T-helper 1 cell treated with Interleukin-12 subunit alpha and Interleukin-12 subunit beta and Interleukin-4 antibody, amounts not matched to agents 30 μg/mL and 1 μg/mL, for 36 hours (primary cell): ENCODE data around the gene SMC1A.
"Not testable (repeated sequence)": the region's sequence is repeated elsewhere in the genome, so short reads cannot be mapped to it uniquely, and the experiment has no call there.

Experiments
- H3K27ac Mint-ChIP-seq: one replicate; pipeline ENCODE4 v1.8.0; 2021; ENCODE audit warnings: mild to moderate bottlenecking, mixed read lengths
- H3K27me3 Mint-ChIP-seq: one replicate; pipeline ENCODE4 v1.8.0; 2021; ENCODE audit warnings: low read depth, mixed read lengths
- H3K36me3 Mint-ChIP-seq: one replicate; pipeline ENCODE4 v1.8.0; 2021; ENCODE audit warnings: low read depth, mixed read lengths
- H3K4me1 Mint-ChIP-seq: one replicate; pipeline ENCODE4 v1.8.0; 2021; ENCODE audit warnings: low read depth, mixed read lengths
- H3K4me3 Mint-ChIP-seq: one replicate; pipeline ENCODE4 v1.8.0; 2021; ENCODE audit warnings: mild to moderate bottlenecking, moderate library complexity, mixed read lengths
- H3K9me3 Mint-ChIP-seq: one replicate; pipeline ENCODE4 v1.8.0; 2021; ENCODE audit warnings: mixed read lengths

Gene SMC1A

DNA sequence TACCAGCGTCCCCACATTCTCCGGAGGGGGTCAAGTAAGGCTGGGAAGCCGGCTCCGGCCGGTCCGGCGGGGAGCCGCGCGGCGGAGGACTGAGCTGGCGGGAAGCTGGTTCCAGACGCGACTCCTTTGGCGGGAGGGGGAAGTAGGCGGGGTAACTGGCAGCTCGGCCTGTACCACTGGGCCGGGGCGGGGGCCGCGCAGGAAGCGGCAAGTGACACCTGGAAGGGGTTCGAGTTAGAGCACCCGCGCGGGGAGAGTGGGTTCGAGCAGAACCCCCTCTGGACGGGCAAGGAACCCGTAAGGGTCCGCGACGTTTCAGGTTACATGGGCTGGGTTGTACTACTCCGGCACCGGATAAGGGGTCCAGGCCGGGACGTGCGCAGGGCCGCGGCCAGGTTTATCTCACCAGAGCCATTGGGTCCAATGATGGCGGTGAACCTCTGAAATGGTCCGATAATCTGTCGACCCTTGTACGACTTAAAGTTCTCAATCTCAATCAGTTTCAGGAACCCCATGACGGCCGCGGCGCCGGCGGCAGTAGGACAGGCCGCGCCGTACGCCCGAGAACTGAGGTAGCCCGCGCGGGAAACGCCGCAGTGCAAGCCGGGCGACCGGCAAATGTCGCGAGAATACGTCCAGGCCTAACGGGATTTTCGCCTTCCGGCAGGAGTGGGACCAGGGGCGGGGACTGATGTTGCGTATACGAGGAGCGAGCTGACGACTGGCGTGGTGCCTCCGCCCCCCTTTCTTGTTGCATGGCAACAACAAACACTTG is at the start of gene SMC1A:
Gene SMC1A, minus strand, starts transcription at position 569 of the 775 bp plus-strand sequence. Its CDS starts 54 bp downstream, at position 515.
- H3K4me1 Mint-ChIP-seq, result peaks cover 28% of the 10 kb centered on the region
- H3K36me3 Mint-ChIP-seq, result peaks cover 2% of the 10 kb centered on the region
- no peaks in the 10 kb centered on the region for H3K27me3 Mint-ChIP-seq
- H3K4me3 Mint-ChIP-seq, result peak within 1 kb of the TSS; percentile 95
- H3K9me3 Mint-ChIP-seq, result no peaks in the 10 kb centered on the region
- H3K27ac Mint-ChIP-seq, result peak within 1 kb of the TSS; percentile 98

DNA sequence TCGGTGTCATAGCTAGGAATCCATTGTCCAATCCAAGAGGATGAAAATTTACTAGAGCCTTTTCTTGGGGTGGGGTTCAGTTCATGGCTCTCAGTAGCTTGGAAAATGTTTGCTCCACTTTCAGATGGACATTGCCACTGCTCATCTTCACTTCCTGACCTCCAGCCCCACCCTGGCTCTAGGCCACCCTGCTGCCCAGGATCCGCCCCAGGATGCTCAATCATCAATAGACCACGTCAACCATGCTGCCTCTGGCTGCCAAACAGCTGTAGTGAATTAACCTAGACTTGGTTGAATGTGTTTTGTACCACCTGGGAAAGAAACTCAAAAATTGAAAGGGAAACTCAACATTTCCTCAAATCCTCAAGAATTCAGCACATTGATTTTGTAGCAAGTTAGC is 48.9 kb upstream of the SMC1A start:
- H3K27ac Mint-ChIP-seq, result no peak overlapping the region

DNA sequence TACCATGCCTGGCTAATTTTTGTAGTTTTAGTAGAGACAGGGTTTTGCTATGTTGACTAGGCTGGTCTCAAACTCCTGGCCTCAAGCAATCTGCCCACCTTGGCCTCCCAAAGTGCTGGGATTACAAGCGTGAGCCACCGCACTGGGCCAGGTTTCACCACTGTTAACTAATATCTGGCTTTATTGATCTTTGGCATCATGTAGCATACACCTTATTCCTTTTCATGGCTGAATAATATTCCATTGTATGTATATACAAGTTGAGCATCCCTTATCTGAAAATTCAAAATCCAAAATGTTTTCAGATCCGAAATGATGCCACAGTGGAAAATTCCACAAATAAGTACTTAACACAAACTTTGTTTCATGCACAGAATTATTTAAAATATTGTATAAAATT is 46.2 kb upstream of the SMC1A start:
- H3K36me3 Mint-ChIP-seq, H3K27ac Mint-ChIP-seq, H3K27me3 Mint-ChIP-seq, H3K4me1 Mint-ChIP-seq, H3K9me3 Mint-ChIP-seq, H3K4me3 Mint-ChIP-seq: not testable (repeated sequence)

More for the DNA sequence above, 48.9 kb upstream of the SMC1A start:
- no peaks in the 10 kb centered on the region for H3K36me3 Mint-ChIP-seq
- H3K4me3 Mint-ChIP-seq, result no peak overlapping the region
- H3K27me3 Mint-ChIP-seq, result peaks cover 13% of the 10 kb centered on the region
- H3K4me1 Mint-ChIP-seq, result no peaks in the 10 kb centered on the region
- H3K9me3 Mint-ChIP-seq, result no peaks in the 10 kb centered on the region

DNA sequence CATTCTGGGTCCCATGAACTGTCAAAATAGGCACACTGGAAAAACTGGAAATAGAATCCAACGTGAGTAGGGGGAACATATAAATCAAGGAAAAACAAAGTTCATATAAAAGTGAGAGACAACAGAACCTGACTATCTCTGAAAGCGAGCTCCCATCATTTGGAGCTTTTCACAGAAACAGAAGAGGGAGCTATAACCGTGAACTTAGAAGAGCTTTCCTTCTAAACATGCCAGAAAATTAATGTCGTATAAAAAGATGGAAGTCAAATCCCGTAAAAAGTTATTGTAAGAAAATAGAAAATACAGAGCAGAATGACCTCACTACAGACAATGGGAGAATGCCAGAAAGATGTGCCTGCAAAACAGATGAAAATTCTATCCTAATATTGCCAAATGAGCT is 35.6 kb upstream of the SMC1A start:
- no peak overlapping the region for H3K4me3 Mint-ChIP-seq

DNA sequence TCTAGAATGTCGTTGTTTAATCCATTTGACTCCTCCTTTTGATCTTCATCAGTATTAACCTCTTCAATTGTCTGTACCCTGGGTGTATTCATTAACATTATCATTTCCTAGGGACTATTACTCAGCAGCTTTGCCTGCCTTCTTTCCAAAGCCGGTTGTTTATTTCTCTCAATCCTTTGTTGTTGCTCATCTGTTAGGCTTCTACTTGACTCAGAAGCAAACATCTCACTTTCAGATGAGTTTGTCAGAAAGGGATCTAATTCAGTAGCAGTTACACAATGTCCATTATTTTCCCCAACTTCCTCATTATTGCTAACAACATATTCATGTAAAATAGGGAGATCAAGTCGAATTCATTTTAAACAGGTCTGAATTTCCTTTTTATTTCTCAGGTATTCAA is 33.8 kb upstream of the SMC1A start:
- H3K27ac Mint-ChIP-seq, result no peak overlapping the region
- no peaks in the 10 kb centered on the region for H3K4me1 Mint-ChIP-seq
- H3K27me3 Mint-ChIP-seq, result peaks cover 9% of the 10 kb centered on the region

More for the DNA sequence above, 35.6 kb upstream of the SMC1A start:
- Mint-ChIP-seq H3K9me3 (no peaks in the 10 kb centered on the region), H3K27ac (no peak overlapping the region), H3K4me1 (no peaks in the 10 kb centered on the region), H3K36me3 (no peaks in the 10 kb centered on the region), H3K27me3 (peaks cover 9% of the 10 kb centered on the region)

DNA sequence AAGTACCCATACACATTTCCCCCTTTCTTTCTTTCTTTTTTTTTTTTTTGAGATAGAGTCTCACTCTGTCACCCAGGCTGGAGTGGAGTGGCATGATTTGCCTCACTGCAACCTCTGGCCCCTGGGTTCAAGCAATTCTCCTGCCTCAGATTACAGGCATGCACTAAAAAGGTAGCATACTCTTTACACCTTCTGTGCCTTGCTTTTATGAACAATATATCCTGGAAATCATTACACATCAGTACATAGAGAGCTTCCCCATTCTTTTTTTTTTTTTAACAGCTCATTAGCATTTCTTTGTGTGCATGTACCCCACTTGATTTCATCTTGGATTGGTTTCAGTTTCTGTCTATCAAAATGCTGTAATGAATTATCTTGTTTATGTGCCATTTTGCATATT is 30.4 kb upstream of the SMC1A start:
- Mint-ChIP-seq H3K27me3 (peaks cover 9% of the 10 kb centered on the region), H3K4me3 (no peak overlapping the region), H3K27ac (no peak overlapping the region), H3K9me3 (no peaks in the 10 kb centered on the region), H3K36me3 (no peaks in the 10 kb centered on the region), H3K4me1 (no peaks in the 10 kb centered on the region)

More for the DNA sequence above, 33.8 kb upstream of the SMC1A start:
- Mint-ChIP-seq H3K36me3 (no peaks in the 10 kb centered on the region), H3K9me3 (no peaks in the 10 kb centered on the region), H3K4me3 (no peak overlapping the region)

DNA sequence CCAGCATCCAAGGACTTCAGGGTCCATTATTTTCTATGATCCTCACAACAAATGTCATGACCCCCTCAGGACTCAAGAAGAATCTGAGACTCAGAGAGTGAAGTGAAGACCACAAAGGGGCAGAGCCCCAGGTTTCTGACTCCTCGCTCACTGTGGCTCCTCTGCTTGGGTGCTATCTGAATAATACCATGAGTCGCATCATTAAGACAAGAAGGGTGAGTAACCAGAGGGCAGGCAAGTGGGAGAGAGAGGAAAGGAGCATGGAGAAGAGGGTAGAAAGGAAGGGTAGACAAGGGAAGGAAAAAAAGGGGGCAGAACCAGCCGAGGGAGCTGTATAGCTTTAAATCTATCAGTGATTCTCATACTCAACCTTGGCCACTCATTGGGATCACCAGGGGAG is 27.2 kb upstream of the SMC1A start:
- no peak overlapping the region for H3K27ac Mint-ChIP-seq
- no peaks in the 10 kb centered on the region for H3K36me3 Mint-ChIP-seq
- no peaks in the 10 kb centered on the region for H3K4me1 Mint-ChIP-seq
- H3K27me3 Mint-ChIP-seq, result no peaks in the 10 kb centered on the region
- no peak overlapping the region for H3K4me3 Mint-ChIP-seq
- H3K9me3 Mint-ChIP-seq, result no peaks in the 10 kb centered on the region

DNA sequence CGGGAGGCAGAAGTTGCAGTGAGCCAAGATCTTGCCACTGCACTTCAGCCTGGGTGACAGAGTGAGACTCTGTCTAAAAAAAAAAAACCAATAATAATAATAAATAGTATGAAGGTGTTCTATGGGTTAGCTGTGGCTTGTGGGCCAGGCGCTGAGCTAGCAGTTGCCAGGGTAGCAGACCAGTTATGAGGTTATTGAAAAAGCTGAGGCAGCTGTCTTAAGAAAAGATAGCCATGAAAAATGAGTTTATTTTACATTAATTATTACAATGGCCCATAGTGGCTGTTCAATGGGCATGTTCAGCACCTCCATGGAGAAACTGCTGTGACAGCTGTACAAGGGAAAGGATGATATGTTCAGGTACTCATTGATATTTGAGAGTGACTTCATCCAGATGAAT is 25.0 kb upstream of the SMC1A start:
- no peak overlapping the region for H3K4me3 Mint-ChIP-seq
- no peaks in the 10 kb centered on the region for H3K9me3 Mint-ChIP-seq
- H3K27me3 Mint-ChIP-seq, result no peaks in the 10 kb centered on the region
- no peak overlapping the region for H3K27ac Mint-ChIP-seq
- no peaks in the 10 kb centered on the region for H3K36me3 Mint-ChIP-seq
- H3K4me1 Mint-ChIP-seq, result no peaks in the 10 kb centered on the region

DNA sequence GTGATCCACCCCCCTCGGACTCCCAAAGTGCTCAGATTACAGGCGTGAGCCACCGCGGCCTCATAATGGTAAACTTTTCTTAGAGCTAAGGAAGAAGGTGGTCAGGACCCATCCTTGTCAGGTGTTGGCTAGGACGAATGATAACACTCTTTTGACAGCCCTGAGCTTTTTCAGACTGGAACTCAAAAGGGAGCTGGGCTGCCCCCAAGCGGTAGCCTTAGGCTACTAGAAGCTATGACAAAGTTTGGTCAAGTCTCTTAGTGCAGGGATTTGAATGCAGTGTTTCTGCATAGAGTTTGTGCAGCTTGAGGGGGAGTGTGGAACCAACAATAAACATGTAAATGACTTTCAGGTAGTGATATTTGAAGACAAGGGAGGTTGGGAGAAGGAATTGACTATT is 23.5 kb upstream of the SMC1A start:
- no peaks in the 10 kb centered on the region for H3K36me3 Mint-ChIP-seq
- no peak overlapping the region for H3K4me3 Mint-ChIP-seq
- H3K27me3 Mint-ChIP-seq, result no peaks in the 10 kb centered on the region
- H3K4me1 Mint-ChIP-seq, result peaks cover 7% of the 10 kb centered on the region
- H3K9me3 Mint-ChIP-seq, result no peaks in the 10 kb centered on the region
- H3K27ac Mint-ChIP-seq, result no peak overlapping the region

DNA sequence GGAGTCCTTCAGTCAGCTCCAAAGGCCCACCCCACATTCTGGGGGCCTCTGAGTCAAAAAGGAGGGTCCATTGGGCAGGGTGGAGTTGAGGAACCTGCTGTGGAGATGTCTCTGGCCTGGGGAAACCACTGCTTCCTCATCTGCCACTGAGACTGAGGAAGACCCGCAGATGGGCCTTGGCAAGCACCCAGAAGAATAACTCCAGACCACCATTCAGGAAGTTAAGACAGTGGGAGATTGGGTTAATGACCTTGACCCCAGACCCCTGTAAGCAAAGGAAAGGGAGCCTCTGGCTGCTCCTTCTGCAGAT is 19.8 kb upstream of the SMC1A start:
- Mint-ChIP-seq H3K4me3 (no peak overlapping the region), H3K9me3 (no peaks in the 10 kb centered on the region), H3K4me1 (peaks cover 17% of the 10 kb centered on the region), H3K27ac (no peak overlapping the region), H3K27me3 (no peaks in the 10 kb centered on the region), H3K36me3 (peaks cover 1% of the 10 kb centered on the region)

DNA sequence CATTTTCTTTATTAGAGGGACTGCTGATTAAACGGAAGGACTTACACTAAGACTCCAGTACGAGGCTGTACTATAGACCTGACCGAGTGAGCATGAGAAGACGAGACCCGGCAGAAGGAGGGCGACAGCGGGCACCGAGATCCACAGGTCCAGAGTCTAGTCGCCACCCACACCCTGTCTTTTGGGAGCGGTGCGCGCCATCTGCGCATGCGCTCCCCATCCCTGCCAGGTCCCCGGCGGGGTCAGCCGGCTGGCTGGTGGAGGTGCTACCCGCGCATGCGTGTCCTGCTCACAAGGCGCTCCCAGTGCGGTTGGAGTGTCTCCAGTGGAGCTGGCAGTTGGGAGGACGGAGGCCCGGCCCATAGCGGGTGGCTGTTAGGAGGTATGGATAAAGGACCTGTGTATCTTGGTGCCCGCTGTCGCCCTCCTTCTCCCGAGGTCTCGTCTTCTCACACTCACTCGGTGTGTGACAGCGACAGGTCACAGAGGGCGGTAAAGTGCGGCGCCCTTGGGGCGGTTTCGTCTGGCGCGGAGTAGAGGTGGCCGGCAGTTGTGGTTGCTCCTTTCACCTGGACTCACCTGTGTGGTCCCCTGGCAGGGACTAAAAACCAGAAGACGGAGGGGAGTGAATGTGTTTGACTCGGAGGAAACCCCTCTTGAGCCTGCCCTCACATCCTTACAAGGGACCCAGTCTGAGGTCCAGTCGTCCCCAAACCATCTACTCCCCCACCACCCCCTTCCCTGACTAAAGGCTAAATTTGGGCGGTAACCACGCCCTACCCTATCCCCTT is 19.3 kb upstream of the SMC1A start:
- Mint-ChIP-seq H3K4me1 (peaks cover 17% of the 10 kb centered on the region), H3K4me3 (peak overlapping the region; percentile 82), H3K36me3 (peaks cover 1% of the 10 kb centered on the region), H3K27ac (peak overlapping the region; percentile 80), H3K9me3 (no peaks in the 10 kb centered on the region), H3K27me3 (no peaks in the 10 kb centered on the region)

DNA sequence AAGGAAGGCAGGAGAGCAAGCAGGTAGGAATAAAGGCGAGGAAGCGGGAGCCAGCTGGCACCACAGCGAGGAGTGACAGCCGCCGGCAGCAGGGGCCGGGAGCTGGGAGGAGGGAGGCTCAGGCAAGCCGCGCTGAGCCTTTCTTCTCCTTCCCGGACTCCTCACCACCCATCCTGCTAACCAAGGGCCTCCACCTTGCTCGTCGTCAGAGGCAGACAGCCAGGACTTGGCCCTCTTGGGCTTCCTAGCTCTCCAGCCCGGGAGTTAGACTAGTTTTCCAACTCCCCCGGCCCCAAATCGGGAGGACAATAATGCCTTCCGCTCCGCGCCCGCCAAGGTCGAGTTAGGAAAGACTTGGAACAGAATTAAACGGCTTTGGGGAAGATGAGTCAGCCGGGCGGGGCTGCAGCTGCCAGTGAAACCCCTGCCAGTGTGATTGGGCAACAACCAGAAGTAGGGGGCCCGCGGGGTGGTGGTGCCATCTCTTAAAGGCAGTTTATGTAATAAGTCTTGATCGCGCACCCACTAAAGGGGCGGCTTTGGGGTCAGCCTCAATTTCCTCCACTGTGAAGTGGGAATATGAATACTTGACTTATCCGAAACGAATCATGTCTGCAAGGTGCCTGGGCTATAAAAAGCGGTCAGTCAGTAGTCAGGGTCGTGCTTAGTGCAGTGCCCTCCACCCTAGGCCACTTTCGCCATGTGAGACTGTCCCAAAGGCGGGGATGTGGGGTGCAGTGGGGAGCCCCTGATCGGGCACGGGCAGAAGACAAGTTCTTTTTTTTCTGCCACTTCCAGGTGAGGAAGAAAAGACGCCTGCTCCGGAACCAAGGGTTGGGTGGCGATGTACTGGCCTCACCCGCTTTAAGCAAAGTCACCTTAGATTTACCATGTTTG is 18.4 kb upstream of the SMC1A start:
- Mint-ChIP-seq H3K27me3 (no peaks in the 10 kb centered on the region), H3K4me1 (peaks cover 19% of the 10 kb centered on the region)

DNA sequence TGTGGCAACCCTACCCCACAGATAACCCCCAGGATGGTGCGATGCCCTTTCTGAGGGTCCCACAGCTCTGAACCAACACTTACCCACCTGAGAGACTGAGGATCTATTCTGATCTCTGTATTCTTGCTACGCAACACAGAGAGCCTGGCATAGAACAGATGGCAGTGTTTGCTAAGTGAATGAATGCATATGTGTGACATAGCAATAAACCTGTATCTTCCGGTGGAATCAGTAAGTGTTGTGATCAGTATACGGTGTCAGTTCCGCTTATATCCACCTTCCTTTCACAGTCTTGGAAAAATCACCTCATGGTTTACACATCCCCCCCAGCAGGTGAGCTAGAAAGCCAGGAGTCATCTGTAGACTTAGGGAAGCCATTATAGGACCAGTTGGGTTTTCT is 17.6 kb upstream of the SMC1A start:
- Mint-ChIP-seq H3K27ac (peak overlapping the region; percentile 83), H3K4me1 (peaks cover 21% of the 10 kb centered on the region), H3K27me3 (no peaks in the 10 kb centered on the region), H3K9me3 (no peaks in the 10 kb centered on the region), H3K36me3 (peaks cover 1% of the 10 kb centered on the region), H3K4me3 (peak overlapping the region; percentile 75)

More for the DNA sequence above, 18.4 kb upstream of the SMC1A start:
- Mint-ChIP-seq H3K27ac (peak overlapping the region; percentile 83), H3K4me3 (peak overlapping the region; percentile 82), H3K36me3 (peaks cover 1% of the 10 kb centered on the region), H3K9me3 (no peaks in the 10 kb centered on the region)

DNA sequence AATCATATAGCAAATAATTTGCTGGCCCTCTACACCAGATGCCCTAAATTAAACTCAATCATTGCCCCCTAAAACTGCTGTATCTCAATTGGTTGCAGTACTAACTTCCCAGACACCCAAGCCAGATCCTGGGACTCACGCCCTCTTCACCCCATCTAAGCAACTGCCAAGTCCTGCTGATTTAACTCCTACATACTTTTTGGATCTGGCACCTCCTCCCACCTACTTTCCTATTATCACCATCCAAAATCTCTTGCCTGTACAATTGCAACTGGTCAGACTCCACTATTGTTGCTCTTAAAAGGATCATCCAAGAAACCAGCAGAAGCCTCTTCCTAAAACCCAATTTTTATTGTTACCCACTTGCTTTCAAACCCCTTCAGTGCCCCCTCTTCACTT is 16.4 kb upstream of the SMC1A start:
- Mint-ChIP-seq H3K27ac (peak overlapping the region; percentile 14), H3K4me1 (peaks cover 28% of the 10 kb centered on the region), H3K9me3 (no peaks in the 10 kb centered on the region), H3K4me3 (no peak overlapping the region), H3K27me3 (no peaks in the 10 kb centered on the region), H3K36me3 (peaks cover 3% of the 10 kb centered on the region)
